HG03064 (cell line): Measurements from ENCODE around the gene AGPAT3.
"Not testable (repeated sequence)": the region's sequence is repeated elsewhere in the genome, so short reads cannot be mapped to it uniquely, and the experiment has no call there.

Experiments
- ATAC-seq: cut with Tn5 transposase; IDR thresholded peaks from one replicate; pipeline ENCODE4 v1.9.1; 2021; ENCODE audit warnings: low read depth; ENCODE audit not compliant: unreplicated experiment

AGPAT3 gene

GRCh38 chr21:43881283-43881682 is 16.3 kb downstream of the AGPAT3 start:
- no peak for ATAC-seq

- no peak for ATAC-seq
These were observed 16.9 kb downstream of the AGPAT3 start for GRCh38 chr21:43881935-43882334.

GRCh38 chr21:43882952-43883545 is 18.0 kb downstream of the AGPAT3 start:
- no peak for ATAC-seq

- ATAC-seq = no peak
These were observed 19.2 kb downstream of the AGPAT3 start for GRCh38 chr21:43884012-43884860.

- ATAC-seq = no peak
These were observed 19.9 kb downstream of the AGPAT3 start for GRCh38 chr21:43884861-43885417.

- ATAC-seq = no peak
These were observed 20.7 kb downstream of the AGPAT3 start for GRCh38 chr21:43885721-43886120.

GRCh38 chr21:43886565-43886964 is 21.5 kb downstream of the AGPAT3 start:
- no peak for ATAC-seq

- no peak for ATAC-seq
These were observed 24.0 kb downstream of the AGPAT3 start for GRCh38 chr21:43889069-43889468.

- no peak for ATAC-seq
These were observed 25.0 kb downstream of the AGPAT3 start for GRCh38 chr21:43890042-43890441.

- ATAC-seq = no peak
These were observed 27.3 kb downstream of the AGPAT3 start for GRCh38 chr21:43892334-43892733.

- no peak for ATAC-seq
These were observed 28.0 kb downstream of the AGPAT3 start for GRCh38 chr21:43892984-43893535.

GRCh38 chr21:43893536-43894205 is 28.6 kb downstream of the AGPAT3 start:
- ATAC-seq = no peak

GRCh38 chr21:43894206-43894577 is 29.2 kb downstream of the AGPAT3 start:
- ATAC-seq = no peak

- ATAC-seq = no peak
These were observed 30.2 kb downstream of the AGPAT3 start for GRCh38 chr21:43895196-43895595.

- not testable (repeated sequence) for ATAC-seq
These were observed 31.8 kb downstream of the AGPAT3 start for GRCh38 chr21:43896696-43897299.

GRCh38 chr21:43899307-43900077 is 34.5 kb downstream of the AGPAT3 start:
- ATAC-seq = no peak

- ATAC-seq = no peak
These were observed 35.0 kb downstream of the AGPAT3 start for GRCh38 chr21:43900078-43900385.

GRCh38 chr21:43900690-43901089 is 35.7 kb downstream of the AGPAT3 start:
- no peak for ATAC-seq

GRCh38 chr21:43902441-43902840 is 37.4 kb downstream of the AGPAT3 start:
- ATAC-seq = no peak

- no peak for ATAC-seq
These were observed 38.5 kb downstream of the AGPAT3 start for GRCh38 chr21:43903451-43904091.
